NCI-H774 (cell line): ENCODE measurements around the gene CES2.
"Not testable (repeated sequence)": the region's sequence is repeated elsewhere in the genome, so short reads cannot be mapped to it uniquely, and the experiment has no call there.

Experiments used
- DNase-seq: peaks from one replicate; lab custom pipeline; 2025; lab: John Stamatoyannopoulos, UW

The CES2 gene, protein sequence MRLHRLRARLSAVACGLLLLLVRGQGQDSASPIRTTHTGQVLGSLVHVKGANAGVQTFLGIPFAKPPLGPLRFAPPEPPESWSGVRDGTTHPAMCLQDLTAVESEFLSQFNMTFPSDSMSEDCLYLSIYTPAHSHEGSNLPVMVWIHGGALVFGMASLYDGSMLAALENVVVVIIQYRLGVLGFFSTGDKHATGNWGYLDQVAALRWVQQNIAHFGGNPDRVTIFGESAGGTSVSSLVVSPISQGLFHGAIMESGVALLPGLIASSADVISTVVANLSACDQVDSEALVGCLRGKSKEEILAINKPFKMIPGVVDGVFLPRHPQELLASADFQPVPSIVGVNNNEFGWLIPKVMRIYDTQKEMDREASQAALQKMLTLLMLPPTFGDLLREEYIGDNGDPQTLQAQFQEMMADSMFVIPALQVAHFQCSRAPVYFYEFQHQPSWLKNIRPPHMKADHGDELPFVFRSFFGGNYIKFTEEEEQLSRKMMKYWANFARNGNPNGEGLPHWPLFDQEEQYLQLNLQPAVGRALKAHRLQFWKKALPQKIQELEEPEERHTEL

DNA sequence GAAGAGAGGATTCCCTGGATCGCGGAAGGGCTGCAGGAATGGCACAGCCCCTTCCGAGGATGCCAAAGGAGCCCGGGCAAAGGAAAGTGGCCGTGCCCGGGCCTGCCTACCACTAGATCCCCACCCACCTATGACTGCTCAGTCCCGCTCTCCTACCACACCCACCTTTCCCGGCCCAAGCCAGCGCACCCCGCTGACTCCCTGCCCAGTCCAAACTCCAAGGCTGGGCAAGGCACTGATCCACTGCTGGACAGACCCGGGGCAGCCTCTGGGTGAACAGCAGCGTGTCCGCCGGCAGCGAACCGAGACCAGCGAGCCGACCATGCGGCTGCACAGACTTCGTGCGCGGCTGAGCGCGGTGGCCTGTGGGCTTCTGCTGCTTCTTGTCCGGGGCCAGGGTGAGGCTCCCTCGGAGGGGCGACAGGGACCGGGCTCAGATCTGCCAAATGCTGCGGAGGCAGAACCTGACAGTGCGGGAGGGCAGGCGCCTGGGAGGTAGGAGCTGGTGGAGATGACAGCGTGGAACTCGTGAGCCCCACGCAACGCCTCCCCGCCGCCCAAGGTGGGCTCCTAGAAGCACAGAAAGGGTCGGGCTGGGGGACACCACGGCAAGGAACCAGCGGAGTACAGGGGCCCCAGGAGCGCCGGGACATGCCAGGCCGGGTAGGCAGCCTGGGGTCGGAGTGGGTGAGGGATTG lies at the start of gene CES2:
Gene CES2, plus strand, starts transcription at position 203 of the 698 bp plus-strand sequence. Its CDS starts 120 bp downstream, at position 323.
- no peak for DNase-seq

- no peak for DNase-seq
Measured at GRCh38 chr16:66886321-66886720, 49.0 kb upstream of the CES2 start.

- no peak for DNase-seq
Measured at GRCh38 chr16:66886914-66887313, 48.4 kb upstream of the CES2 start.

DNA sequence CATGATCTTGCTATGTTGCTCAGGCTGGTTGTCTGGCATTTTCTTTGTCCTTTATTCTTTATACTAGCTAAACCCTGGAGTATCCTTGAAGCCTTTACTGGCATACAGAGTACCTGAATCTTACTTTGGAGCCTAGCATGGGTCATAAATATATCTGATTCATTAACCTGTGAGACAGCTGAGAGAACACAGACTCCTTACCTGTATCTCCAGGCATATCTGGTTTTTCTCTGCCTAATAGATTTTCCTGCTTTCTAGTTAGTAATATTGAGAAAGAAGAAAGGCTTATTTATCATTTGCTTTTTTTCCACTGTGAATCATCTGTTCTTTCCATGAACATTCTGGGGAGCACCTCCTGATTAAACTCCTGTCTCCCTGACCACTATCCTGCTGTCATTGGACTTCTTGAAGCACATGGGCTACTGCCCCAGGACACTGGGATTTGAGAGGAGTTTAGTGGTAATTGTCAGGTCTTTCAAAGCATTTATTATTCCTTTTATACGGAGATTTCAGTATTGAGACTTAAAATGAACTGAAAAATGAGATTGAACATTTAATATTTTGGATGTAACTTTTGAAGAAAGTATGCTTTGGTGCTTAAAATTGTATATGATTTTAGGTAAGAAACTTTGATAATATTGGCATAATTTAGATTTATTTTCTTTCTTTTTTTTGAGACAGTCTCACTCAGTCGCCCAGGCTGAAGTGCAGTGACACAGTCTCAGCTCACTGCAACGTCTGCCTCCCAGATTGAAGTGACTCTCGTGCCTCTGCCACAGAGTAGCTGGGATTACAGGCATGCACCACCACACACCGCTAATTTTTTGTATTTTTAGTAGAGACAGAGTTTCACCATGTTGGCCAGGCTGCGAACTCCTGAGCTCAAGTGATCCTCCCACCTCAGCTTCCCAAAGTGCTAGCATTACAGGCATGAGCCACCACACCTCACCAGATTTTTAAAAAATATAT lies 46.4 kb upstream of the CES2 start:
- no peak for DNase-seq

DNA sequence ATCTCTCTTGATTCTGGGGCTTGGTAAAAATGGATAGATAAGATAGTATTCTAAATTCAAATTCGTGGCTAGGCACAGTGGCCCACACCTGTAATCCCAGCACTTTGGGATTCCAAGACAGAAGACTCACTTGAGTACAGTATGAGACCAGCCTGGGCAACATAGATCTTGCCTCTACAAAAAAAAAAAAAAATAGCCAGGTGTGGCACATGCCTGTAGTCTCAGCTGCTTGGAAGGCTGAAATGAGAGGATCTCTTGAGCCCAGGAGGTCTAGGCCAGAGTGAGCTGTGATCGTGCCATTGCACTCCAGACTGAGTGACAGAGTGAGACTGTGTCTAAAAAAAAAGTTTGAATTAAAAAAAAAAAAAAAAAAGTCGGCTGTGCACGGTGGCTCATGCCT lies 45.7 kb upstream of the CES2 start:
- DNase-seq = no peak

DNA sequence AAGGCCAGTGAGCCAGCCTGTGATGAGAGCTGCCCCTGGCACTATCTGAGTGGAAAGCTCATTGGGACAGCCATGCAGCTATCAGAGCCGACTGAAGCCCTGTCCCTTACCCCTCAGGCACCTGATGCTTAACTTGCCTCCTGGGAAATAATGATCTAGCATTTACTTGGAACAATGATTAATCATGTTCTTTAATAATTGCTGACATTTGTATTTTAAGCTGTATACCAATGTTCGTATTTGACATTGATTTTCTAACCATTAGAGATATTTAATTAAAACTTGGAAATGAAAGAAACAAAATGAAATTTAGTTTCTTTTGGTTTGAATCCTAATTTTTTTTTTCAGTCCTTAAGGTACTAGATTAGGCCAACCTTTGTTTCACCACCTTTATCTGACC lies 44.5 kb upstream of the CES2 start:
- no peak for DNase-seq

GRCh38 chr16:66891360-66891759 lies 44.0 kb upstream of the CES2 start:
- DNase-seq = no peak

DNA sequence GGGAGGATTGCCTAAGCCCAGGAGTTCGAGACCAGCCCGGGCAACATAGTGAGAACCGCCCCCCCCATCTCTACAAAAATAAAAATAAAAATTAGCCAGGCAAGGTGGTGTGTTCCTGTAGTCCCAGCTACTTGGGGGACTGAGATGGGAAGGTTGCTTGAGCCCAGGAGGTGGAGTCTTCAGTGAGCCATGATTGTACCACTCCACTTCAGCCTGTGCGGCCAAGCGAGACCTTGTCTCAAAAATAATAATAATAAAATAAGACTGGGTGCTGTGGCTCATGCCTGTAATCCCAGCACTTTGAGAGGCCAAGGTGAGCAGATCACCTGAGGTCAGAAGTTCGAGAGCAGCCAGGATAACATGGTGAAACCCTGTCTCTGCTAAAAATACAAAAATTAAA lies 43.5 kb upstream of the CES2 start:
- no peak for DNase-seq

GRCh38 chr16:66894055-66894454 lies 41.3 kb upstream of the CES2 start:
- no peak for DNase-seq

GRCh38 chr16:66894948-66895688 lies 40.2 kb upstream of the CES2 start:
- DNase-seq = no peak

DNA sequence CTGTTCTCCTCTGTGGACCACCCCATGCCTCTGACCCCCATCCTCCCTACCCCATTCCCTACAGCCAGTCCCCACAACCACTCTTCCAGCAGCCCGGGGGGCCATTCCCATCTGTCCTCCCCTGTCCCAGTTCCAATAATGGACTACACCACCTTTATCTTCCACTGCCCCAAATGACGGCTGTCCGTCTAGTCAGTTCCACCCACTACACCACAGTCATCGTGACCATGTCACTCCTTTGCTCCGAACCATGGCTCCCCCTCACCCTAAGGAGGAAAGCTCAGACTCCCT lies 39.7 kb upstream of the CES2 start:
- no peak for DNase-seq

DNA sequence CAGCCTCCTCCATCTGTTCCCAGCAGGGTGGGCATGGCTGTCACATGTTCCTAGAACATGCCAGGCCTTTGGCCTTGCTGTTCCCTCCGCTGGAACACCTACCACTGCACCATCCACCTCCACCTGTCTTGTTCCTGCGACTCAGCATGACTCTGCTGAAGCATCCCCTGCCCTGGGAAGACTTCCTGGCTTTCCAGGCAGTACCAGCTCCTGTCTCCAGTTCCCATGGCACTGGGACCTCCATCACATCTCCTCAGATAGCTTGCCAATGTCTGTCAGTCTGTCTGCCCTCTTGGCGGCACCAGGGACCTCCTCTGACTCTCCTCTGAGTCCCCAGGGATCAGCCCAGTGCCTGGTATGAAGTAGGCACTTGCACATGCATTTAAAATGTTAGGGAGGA lies 39.3 kb upstream of the CES2 start:
- no peak for DNase-seq

DNA sequence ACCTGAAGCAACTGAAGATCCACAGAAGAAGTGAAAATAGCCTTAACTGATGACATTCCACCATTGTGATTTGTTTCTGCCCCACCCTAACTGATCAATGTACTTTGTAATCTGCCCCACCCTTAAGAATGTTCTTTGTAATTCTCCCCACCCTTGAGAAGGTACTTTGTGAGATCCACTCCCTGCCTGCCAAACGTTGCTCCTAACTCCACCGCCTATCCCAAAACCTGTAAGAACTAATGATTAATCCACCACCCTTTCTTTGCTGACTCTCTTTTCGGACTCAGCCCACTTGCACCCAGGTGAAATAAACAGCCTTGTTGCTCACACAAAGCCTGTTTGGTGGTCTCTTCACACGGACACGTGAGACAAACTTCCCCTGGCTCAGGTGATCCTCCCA lies 38.6 kb upstream of the CES2 start:
- DNase-seq = not testable (repeated sequence)

DNA sequence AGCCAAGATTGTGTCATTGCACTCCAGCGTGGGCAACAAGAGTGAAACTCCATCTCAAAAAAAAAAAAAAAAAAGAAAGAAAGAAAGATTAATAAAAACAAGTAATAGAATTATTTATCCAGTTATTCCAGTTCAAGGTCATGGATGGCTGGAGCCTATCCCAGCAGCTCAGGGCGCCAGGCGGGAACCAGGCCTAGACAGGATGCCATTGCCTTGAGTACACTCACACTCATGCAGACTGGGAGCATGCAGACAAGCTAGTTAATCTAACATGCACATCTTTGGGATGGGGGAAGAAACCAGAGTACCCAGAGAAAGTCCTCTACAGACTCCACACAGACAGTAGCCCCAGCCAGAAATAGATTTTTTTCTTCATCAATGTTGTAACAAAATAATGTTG lies 37.1 kb upstream of the CES2 start:
- DNase-seq = no peak

GRCh38 chr16:66898933-66899309 lies 36.4 kb upstream of the CES2 start:
- no peak for DNase-seq

GRCh38 chr16:66899310-66899944 lies 35.9 kb upstream of the CES2 start:
- no peak for DNase-seq

GRCh38 chr16:66899945-66900710 lies 35.2 kb upstream of the CES2 start:
- peak; percentile 24 for DNase-seq

DNA sequence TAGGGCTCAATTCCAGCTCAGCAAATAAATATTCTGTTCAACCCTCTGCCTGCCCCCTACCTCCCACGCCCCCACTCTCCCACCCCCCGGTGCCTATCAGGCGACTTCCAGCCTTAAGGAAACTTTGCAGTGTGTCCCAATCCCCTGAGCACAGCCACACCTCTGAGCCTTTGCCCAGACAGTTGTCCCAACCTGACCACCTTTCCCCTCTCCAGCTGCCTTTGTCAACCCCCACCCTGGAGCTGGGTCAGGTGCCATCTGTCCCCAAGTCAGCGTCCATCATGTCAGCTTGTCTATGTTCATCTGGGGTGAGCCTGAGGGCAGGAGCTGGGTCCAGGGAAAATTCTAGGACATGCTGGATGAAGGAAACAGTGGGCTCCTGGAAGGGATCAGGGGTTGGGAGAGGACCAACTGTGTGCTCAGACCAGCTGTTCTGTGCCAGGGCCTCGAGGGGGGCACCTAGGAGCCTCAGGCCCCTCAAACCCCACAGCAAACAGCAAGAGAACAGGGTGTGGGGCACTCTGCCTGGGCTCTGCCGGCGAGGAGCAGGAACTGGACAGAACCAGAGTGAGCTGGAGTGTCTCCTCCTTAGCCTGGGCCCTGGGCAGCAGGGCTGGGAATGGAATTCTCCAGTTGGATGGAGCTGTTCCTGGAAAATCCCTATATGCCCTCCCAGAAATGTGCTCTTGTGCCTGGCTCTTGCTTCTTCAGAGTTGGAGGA lies 34.4 kb upstream of the CES2 start:
- no peak for DNase-seq

- DNase-seq = no peak
Measured at GRCh38 chr16:66901626-66902025, 33.7 kb upstream of the CES2 start.
